ENCODE data around the gene ZNF134. TPM values are rescaled to one million over a fixed set of nuclear protein-coding genes. Genes with fewer than 3 reads are reported as not detected.
A peak's percentile ranks its signal among the peaks of the same experiment; 100 is the strongest.

ZNF134 gene
- total and polyA plus RNA-seq, 9 of the 15 experiments (the other 6 are each of a cell fraction or from before 2014, with no cell fraction given) = 1.3 to 10.0 (median 5.7) TPM

DNA sequence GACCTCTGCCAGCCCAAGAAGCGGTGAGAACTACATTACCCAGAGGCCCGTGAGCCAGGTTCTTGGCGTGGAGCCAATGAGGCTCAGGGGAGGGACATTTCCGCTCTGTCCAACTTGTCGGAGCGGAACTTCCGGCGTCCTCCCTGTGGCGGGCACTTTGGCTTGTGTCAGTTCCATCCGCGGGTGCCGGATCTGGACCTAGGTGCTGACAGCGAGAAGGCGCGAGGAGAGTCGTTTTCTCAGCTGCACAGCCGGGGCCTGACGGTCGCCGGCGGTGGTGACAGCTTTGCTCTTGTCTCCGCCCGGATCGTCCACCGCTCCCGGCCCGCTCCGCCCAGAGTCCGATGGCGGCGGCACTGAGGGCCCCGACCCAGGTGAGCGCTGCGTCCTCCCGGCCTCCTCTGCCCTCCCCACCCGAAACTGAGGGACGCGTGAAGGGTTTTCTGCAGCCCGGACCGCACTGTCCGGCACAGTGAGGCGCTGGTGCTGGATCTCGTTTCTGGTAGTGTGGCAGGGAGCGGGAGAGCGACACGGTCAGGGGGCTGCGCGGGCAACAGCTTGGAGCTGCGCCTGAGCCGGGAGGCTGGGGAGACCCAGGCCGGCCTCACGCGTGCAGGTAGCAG, 14.2 kb upstream of the ZNF134 start, which contains the start of gene ZNF530 (continued):
- TF ChIP-seq, protein P1, sequence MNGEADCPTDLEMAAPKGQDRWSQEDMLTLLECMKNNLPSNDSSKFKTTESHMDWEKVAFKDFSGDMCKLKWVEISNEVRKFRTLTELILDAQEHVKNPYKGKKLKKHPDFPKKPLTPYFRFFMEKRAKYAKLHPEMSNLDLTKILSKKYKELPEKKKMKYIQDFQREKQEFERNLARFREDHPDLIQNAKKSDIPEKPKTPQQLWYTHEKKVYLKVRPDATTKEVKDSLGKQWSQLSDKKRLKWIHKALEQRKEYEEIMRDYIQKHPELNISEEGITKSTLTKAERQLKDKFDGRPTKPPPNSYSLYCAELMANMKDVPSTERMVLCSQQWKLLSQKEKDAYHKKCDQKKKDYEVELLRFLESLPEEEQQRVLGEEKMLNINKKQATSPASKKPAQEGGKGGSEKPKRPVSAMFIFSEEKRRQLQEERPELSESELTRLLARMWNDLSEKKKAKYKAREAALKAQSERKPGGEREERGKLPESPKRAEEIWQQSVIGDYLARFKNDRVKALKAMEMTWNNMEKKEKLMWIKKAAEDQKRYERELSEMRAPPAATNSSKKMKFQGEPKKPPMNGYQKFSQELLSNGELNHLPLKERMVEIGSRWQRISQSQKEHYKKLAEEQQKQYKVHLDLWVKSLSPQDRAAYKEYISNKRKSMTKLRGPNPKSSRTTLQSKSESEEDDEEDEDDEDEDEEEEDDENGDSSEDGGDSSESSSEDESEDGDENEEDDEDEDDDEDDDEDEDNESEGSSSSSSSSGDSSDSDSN (IDR thresholded peaks at IDR 0.05; ENCODE audit: borderline replicate concordance in 1 of 2, low read depth in 2 of 2, low read length in 2 of 2) = no peak
- TF ChIP-seq ZNF143 (CRISPR knock-in tag; IDR thresholded peaks at IDR 0.05) (peak; percentile 90), JUND (IDR thresholded peaks at IDR 0.05; ENCODE audit: borderline replicate concordance, low read depth, low read length) (peak; percentile 43; the same call in 1 of the 2 replicates), JUND (tag; IDR thresholded peaks at IDR 0.05; ENCODE audit: borderline replicate concordance, low read depth, low read length) (0 out of 3 replicates have a peak, but pooled peaks have one; percentile 18), EZH2 (IDR thresholded peaks at IDR 0.05; ENCODE audit: borderline replicate concordance, low read depth, low read length) (no peak), ZNF592 (IDR thresholded peaks at IDR 0.05) (no peak), TRIM24 (IDR thresholded peaks at IDR 0.05) (no peak), SPI1 (IDR thresholded peaks at IDR 0.05; ENCODE audit: borderline replicate concordance, low read depth, low read length) (peak; percentile 30; the same call in 1 of the 2 replicates), CHD4 (IDR thresholded peaks at IDR 0.05; ENCODE audit: insufficient read depth, insufficient replicate concordance, low read depth, low read length, poor library complexity, severe bottlenecking) (no peak), ZNF175 (CRISPR knock-in tag; IDR thresholded peaks at IDR 0.05; ENCODE audit: low read depth) (no peak), ATF4 (CRISPR knock-in tag; IDR thresholded peaks at IDR 0.05) (no peak), SMARCB1 (IDR thresholded peaks at IDR 0.05; ENCODE audit: insufficient read length, low read depth) (no peak), RFX7 (CRISPR knock-in tag; IDR thresholded peaks at IDR 0.05) (no peak), KDM4B (IDR thresholded peaks at IDR 0.05; ENCODE audit: borderline replicate concordance in 2 of 2, low read depth in 1 of 2) (peak in 1 of 2 experiments; percentile 44; a peak in 1 of 4 replicates), KDM2B (CRISPR knock-in tag; IDR thresholded peaks at IDR 0.05) (no peak), BACH1 (tag; IDR thresholded peaks at IDR 0.05) (no peak)
- TF ChIP-seq, protein P2, sequence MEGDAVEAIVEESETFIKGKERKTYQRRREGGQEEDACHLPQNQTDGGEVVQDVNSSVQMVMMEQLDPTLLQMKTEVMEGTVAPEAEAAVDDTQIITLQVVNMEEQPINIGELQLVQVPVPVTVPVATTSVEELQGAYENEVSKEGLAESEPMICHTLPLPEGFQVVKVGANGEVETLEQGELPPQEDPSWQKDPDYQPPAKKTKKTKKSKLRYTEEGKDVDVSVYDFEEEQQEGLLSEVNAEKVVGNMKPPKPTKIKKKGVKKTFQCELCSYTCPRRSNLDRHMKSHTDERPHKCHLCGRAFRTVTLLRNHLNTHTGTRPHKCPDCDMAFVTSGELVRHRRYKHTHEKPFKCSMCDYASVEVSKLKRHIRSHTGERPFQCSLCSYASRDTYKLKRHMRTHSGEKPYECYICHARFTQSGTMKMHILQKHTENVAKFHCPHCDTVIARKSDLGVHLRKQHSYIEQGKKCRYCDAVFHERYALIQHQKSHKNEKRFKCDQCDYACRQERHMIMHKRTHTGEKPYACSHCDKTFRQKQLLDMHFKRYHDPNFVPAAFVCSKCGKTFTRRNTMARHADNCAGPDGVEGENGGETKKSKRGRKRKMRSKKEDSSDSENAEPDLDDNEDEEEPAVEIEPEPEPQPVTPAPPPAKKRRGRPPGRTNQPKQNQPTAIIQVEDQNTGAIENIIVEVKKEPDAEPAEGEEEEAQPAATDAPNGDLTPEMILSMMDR (IDR thresholded peaks at IDR 0.05 in 2 of 3, conservative IDR thresholded peaks at IDR 0.05 in 1 of 3; ENCODE audit: insufficient read depth in 2 of 3, low read depth in 1 of 3, low read length in 3 of 3) = no peak
